ENCODE measurements around the gene CLEC4D.
"Not testable (repeated sequence)": the region's sequence is repeated elsewhere in the genome, so short reads cannot be mapped to it uniquely, and the experiment has no call there.

Gene CLEC4D

DNA sequence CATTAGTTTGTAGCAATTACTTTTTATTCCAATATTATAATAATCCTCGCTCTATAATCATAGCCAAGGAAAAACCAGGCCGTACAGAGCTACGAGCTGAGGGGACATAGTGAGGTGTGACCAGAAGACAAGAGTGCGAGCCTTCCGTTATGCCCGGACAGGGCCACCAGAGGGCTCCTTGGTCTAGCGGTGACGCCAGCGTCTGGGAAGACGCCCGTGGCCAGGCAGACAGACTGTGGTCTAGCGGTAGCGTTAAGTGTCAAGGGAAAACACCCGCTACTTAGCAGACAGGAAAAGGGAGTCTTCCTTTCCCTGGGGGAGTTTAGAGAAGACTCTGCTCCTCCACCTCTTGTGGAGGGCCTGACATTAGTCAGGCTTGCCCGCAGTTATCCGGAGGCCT lies 24.5 kb downstream of the CLEC4D start:
- DNase-seq (ENCODE audit: low read depth), result not testable (repeated sequence)

- not testable (repeated sequence) for DNase-seq (ENCODE audit: low read depth)
Observed at GRCh38 chr12:8540831-8541230, 27.5 kb downstream of the CLEC4D start, which contains the start of gene CLEC4E. TSS of gene CLEC4E (minus strand) at chr12:8540905. CDS start at chr12:8540797, 108 bp downstream.

DNA sequence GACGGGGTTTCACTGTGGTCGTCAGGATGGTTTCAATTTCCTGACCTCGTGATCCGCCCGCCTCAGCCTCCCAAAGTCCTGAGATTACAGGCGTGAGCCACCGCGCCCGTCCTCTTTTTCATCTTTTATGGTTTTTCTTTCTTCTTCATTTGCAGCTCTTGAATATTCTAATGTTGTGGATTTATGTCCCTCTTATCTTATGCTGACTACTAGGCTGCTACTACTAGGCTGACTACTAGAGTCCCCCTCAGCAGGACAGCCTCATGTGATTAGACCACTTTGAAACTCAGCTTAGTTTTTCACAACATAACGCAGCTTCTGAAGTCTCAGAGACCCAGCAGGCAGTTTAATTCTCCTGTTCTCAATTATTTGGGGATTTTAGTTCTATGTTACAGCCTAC lies 28.3 kb downstream of the CLEC4D start:
- no peak for DNase-seq (ENCODE audit: low read depth)

DNA sequence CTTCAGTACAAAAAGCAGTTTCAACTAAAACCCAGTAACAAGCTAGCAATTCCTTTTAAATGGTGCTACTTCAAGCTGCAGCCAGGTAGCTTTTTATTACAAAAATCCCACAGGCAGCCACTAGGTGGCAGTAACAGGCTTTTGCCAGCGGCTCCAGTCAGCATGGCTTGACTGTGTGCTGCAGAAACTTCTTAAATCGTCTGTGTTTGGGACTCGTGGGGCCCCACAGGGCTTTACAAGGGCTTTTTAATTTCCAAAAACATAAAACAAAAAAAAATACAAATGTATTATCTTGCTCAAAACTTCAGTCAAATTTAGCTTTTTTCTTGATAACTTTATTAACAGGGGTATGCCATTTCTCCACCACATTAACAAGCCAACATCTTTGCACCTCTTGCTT lies 31.0 kb downstream of the CLEC4D start:
- DNase-seq (ENCODE audit: low read depth), result peak; percentile 60

GRCh38 chr12:8546591-8546990 lies 33.3 kb downstream of the CLEC4D start:
- no peak for DNase-seq (ENCODE audit: low read depth)

DNA sequence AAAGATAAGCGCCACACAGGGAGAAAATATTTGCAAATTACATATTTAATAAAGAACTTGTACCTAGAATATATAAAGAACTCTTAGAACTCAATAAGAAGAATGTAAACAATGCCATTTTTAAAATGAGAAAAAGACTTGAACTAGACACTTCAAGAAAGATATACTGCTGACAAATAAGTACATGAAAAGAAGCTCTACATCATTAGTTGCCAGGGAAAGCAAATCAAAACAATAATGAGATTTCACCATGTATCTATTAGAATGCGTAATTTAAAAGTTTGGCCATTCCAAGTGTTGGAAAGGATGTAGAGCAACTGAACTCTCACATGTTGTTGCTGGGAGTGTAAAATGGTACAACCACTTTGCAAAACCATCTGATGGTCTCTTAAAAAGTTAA lies 34.3 kb downstream of the CLEC4D start:
- no peak for DNase-seq (ENCODE audit: low read depth)

DNA sequence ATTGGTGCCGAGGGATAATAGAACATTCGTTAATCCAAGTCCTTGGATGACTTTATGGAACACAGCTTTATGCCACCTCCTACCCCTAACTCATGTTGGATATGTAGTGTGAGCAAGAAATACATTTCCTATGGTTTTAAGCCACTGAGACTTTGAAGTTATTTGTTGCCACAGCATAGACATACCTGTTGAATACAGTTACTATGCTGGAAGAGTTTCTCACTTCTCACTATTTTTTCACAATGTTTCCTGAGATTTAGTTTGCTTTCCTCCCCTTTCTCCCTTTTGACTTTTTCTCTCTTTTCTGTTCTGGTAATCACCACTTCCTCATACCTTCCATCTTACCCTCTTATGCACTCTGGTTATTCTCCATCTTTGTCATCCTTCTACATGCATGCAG lies 34.9 kb downstream of the CLEC4D start:
- no peak for DNase-seq (ENCODE audit: low read depth)

DNA sequence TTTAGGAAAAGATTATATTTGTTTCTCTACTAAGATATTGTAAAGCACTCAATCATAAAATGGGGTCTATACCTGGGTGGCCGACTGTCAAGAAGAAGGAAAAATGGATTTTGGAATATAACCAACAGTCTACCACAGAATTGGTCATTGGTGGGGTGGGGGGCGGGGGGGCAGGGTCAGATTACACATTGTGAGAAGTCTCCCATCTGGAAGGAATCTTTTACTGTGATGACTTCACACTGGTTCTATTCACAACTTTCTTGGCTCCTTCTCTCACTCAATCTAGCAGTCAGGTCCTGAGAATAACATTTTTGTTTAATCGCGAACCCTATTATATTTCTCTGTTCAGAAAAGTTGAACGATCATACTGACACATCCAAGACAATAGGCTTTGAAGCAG lies 36.1 kb downstream of the CLEC4D start:
- no peak for DNase-seq (ENCODE audit: low read depth)

GRCh38 chr12:8553088-8553627 lies 39.9 kb downstream of the CLEC4D start:
- DNase-seq (ENCODE audit: low read depth), result no peak

- DNase-seq (ENCODE audit: low read depth), result no peak
Observed at GRCh38 chr12:8554451-8555195, 41.3 kb downstream of the CLEC4D start.

DNA sequence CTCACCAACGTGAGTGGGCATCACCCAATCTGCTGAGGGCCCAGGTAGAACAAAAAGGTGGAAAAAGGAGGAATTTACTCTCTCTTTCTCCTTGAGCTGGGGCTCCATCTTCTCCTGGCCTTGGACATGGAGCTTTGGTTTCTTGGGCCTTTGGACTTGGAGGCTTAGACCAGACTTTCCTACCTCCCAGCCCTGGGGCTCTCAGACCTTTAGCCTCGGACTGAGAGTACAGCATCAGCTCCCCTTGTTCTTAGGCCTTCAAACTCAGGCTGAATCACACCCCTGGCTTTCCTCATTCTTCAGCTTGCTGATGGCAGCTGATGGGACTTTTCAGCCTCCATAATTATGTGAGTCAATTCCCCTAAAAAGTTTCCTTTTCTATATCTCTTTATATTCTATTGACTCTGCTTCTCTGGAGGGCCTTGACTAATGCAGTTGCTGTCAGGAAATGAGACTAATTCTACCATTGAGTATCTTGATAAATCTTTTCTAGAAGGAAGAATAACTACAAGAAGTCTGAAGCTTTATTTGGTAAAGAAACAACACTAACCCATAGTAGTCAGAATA lies 43.3 kb downstream of the CLEC4D start:
- DNase-seq (ENCODE audit: low read depth), result no peak

GRCh38 chr12:8559676-8560075 lies 46.4 kb downstream of the CLEC4D start:
- no peak for DNase-seq (ENCODE audit: low read depth)

DNA sequence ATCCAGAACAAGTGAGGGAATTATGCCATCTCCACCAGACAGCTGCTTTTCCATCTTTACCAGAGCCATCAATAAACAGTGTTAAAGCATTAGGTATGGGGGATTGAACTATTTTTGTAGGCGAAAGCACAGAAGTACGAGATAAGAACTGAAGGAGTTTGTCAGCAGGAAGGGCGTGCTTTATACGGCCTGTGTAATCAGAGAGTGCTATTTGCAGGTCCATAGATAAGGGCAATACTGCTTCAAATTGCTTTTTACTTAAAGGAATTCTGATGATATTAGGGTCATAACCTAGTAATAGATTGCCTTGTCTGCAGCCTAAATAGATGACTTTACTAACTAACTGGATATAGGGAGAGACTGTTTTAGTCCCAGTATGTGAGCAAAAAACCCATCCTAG lies 47.7 kb downstream of the CLEC4D start:
- no peak for DNase-seq (ENCODE audit: low read depth)

GRCh38 chr12:8562310-8562709 lies 49.0 kb downstream of the CLEC4D start:
- no peak for DNase-seq (ENCODE audit: low read depth)

- DNase-seq (ENCODE audit: low read depth), result no peak
Observed at GRCh38 chr12:8563356-8563755, 50.1 kb downstream of the CLEC4D start.

- no peak for DNase-seq (ENCODE audit: low read depth)
Observed at GRCh38 chr12:8564656-8565055, 51.4 kb downstream of the CLEC4D start.

GRCh38 chr12:8566052-8566451 lies 52.7 kb downstream of the CLEC4D start:
- not testable (repeated sequence) for DNase-seq (ENCODE audit: low read depth)

DNA sequence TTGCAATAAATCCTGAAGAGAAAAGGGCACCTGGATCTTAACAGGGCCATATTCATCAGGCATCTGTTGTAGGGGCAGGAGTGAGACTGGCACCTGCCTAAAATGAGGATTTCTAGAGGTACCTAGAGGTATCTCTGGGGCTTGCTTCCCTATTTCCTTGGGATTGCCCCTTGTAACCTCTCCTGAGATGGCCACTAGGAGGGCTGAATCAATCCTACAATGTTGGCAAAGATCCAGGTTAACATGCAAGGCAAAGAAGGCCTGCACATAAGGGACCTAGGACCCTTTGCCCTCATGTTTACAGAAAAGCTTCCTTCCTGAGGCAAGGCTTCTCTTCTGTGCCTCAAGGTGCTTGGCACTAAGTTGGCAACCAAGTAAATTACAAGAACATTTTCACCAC lies 53.2 kb downstream of the CLEC4D start:
- no peak for DNase-seq (ENCODE audit: low read depth)
